Subcutaneous abdominal adipose tissue (tissue), 5 donors: ENCODE results near the gene SLX9.
A peak's percentile ranks its signal among the peaks of the same experiment; 100 is the strongest.

Experiments used
- H3K27ac ChIP-seq: one replicate; pipeline ENCODE4 v1.7.0; 2013; ENCODE audit warnings: low read depth, mild to moderate bottlenecking, inconsistent platforms, low read length, moderate library complexity
- H3K27me3 ChIP-seq, 5 donors: one replicate each; pipeline ENCODE4 v1.7.0; 2013; ENCODE audit warnings: low read length in 5 of 5, inconsistent platforms in 1 of 5; ENCODE audit not compliant: control insufficient read depth in 5 of 5, insufficient read depth in 4 of 5
- H3K36me3 ChIP-seq, 5 donors: one replicate each; pipeline ENCODE4 v1.7.0; 2013; ENCODE audit warnings: low read length in 5 of 5; ENCODE audit not compliant: control insufficient read depth in 5 of 5, insufficient read depth in 5 of 5
- H3K4me1 ChIP-seq, 5 donors: one replicate each; pipeline ENCODE4 v1.7.0; 2013; ENCODE audit warnings: low read length in 5 of 5, mild to moderate bottlenecking in 3 of 5, moderate library complexity in 1 of 5; ENCODE audit not compliant: control insufficient read depth in 5 of 5, insufficient read depth in 5 of 5
- H3K4me3 ChIP-seq, 5 donors: one replicate each; pipeline ENCODE4 v1.7.0; 2013; ENCODE audit warnings: low read length in 5 of 5, low read depth in 1 of 5
- H3K9ac ChIP-seq, 5 donors: one replicate each; pipeline ENCODE4 v1.7.0; 2013; ENCODE audit warnings: low read length in 5 of 5, mild to moderate bottlenecking in 4 of 5, moderate library complexity in 3 of 5
- H3K9me3 ChIP-seq, 5 donors: one replicate each; pipeline ENCODE4 v1.7.0; 2013; ENCODE audit warnings: low read length in 5 of 5; ENCODE audit not compliant: control insufficient read depth in 5 of 5
- donor health status: healthy.
- donor health status: healthy.
- donor health status: healthy.
- donor health status: healthy.
- donor health status: healthy.

SLX9 gene

GRCh38 chr21:44990921-44991320, 51.1 kb downstream of the SLX9 start:
- no peak overlapping the region for H3K27ac ChIP-seq
- H3K36me3 ChIP-seq: no peaks in the 10 kb centered on the region
- H3K4me1 ChIP-seq: peaks cover 4 to 23% (median 16%) of the 10 kb centered on the region in 5 donors
- no peak overlapping the region for H3K9ac ChIP-seq
- no peak overlapping the region for H3K4me3 ChIP-seq
- no peaks in the 10 kb centered on the region for H3K9me3 ChIP-seq
- peaks cover 0 to 2% (median 0%) of the 10 kb centered on the region in 5 donors for H3K27me3 ChIP-seq

DNA sequence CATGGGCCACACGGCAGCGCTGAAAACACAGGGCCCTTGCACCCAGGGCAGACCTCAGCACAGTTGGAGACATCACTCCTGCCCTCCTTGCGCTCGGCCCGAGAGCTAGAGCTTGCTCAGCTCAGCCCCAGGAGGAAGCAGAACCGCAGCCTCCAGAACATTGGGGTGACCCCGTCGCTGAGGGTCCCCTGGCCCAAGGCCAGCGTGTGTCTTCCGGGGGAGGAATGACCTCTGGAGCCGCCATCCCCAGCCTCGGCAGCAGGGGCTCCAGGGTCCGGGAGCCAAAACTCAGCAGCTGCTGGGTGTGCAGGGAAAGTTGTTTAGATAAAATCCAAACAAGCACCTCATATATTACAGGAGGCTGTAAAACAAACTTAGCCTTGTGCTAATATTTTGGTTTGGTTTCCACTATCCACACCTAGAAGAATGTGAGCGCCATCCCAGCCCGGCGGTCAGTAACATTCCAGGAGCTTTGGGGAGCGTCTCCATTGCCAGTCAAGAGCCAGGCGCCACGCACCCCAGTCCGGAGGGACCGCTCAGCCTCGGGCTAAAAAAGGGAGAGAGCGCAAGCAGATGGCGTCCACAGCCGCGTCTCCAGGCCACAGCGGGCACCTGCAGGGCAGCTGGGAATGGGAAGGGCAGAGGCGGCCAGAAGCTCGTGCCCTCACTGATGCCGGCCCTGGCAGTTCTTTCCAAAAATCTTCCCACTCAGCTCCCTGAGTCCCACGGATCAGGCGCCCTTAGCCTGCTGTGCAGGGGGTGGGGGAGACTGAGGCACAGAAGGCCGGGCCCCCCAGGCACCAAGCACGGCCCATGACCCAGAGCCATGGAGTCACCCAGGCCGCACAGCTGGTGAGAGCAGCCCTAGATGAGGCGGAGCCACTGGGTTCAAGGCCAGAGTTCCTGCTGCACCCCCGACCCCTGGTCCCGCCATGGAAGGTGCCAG, 52.0 kb downstream of the SLX9 start:
- H3K27me3 ChIP-seq: peaks cover 0 to 2% (median 0%) of the 10 kb centered on the region in 5 donors
- no peaks in the 10 kb centered on the region for H3K9me3 ChIP-seq
- H3K36me3 ChIP-seq: no peaks in the 10 kb centered on the region
- no peak overlapping the region for H3K9ac ChIP-seq
- peaks cover 4 to 23% (median 16%) of the 10 kb centered on the region in 5 donors for H3K4me1 ChIP-seq
- H3K4me3 ChIP-seq: no peak overlapping the region
- no peak overlapping the region for H3K27ac ChIP-seq

- Histone ChIP-seq H3K36me3 (no peaks in the 10 kb centered on the region), H3K4me3 (no peak overlapping the region), H3K9me3 (no peaks in the 10 kb centered on the region), H3K27me3 (peaks cover 0 to 2% (median 0%) of the 10 kb centered on the region in 5 donors), H3K9ac (no peak overlapping the region), H3K27ac (no peak overlapping the region), H3K4me1 (peaks cover 4 to 23% (median 16%) of the 10 kb centered on the region in 5 donors)
These were observed 52.8 kb downstream of the SLX9 start for GRCh38 chr21:44992608-44993031.

- no peaks in the 10 kb centered on the region for H3K36me3 ChIP-seq
- peak overlapping the region in 1 of 5 donors; percentile 17 for H3K9ac ChIP-seq
- no peak overlapping the region for H3K27ac ChIP-seq
- no peak overlapping the region for H3K4me3 ChIP-seq
- H3K27me3 ChIP-seq: peaks cover 0 to 2% (median 0%) of the 10 kb centered on the region in 5 donors
- no peaks in the 10 kb centered on the region for H3K9me3 ChIP-seq
- H3K4me1 ChIP-seq: peaks cover 4 to 23% (median 16%) of the 10 kb centered on the region in 5 donors
These were observed 53.7 kb downstream of the SLX9 start for GRCh38 chr21:44993321-44994046.

DNA sequence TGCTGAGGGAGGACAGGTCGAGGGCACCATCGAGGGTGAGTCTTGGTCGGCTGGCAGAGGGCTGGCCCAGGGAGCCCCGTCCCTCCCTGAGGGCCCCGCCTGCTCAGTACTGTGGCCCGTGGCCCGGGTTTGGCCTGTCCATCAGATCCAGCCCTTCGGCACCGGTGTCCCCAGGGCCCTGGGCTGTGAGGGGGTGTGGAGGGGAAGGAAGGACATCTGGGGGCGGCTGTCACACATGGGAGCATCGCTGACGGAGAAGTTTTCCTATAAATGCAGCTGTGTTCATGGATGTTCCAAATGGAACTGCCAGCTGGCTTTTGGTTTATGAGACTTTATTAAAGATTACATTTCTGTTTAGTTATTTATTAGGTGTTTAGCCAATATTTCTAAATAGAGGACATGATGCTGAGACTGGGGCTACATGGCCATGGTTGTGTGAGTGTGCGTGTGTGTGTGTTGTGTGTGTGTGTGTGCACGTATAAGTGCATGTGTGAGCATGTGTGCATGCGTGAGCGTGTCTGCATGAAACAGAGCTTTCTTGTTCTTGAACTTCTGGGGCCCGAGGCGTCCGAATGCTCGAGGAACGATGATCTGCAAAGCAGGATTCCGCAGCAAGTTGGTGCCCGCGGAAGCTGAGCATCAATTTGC, 54.3 kb downstream of the SLX9 start:
- Histone ChIP-seq H3K36me3 (no peaks in the 10 kb centered on the region), H3K4me3 (no peak overlapping the region), H3K9ac (no peak overlapping the region), H3K9me3 (no peaks in the 10 kb centered on the region), H3K4me1 (peaks cover 4 to 23% (median 16%) of the 10 kb centered on the region in 5 donors), H3K27ac (no peak overlapping the region), H3K27me3 (peaks cover 0 to 2% (median 0%) of the 10 kb centered on the region in 5 donors)

- no peak overlapping the region for H3K27ac ChIP-seq
- H3K4me1 ChIP-seq: peaks cover 4 to 23% (median 16%) of the 10 kb centered on the region in 5 donors
- no peak overlapping the region for H3K9ac ChIP-seq
- no peak overlapping the region for H3K4me3 ChIP-seq
- H3K9me3 ChIP-seq: no peaks in the 10 kb centered on the region
- peaks cover 0 to 3% (median 0%) of the 10 kb centered on the region in 5 donors for H3K27me3 ChIP-seq
- no peaks in the 10 kb centered on the region for H3K36me3 ChIP-seq
These were observed 55.0 kb downstream of the SLX9 start for GRCh38 chr21:44994695-44995342.

- no peak overlapping the region for H3K4me3 ChIP-seq
- H3K27me3 ChIP-seq: peaks cover 0 to 3% (median 0%) of the 10 kb centered on the region in 5 donors
- no peaks in the 10 kb centered on the region for H3K9me3 ChIP-seq
- H3K36me3 ChIP-seq: no peaks in the 10 kb centered on the region
- no peak overlapping the region for H3K9ac ChIP-seq
- H3K4me1 ChIP-seq: peaks cover 4 to 25% (median 22%) of the 10 kb centered on the region in 5 donors
- H3K27ac ChIP-seq: no peak overlapping the region
These were observed 55.6 kb downstream of the SLX9 start for GRCh38 chr21:44995343-44995941.

DNA sequence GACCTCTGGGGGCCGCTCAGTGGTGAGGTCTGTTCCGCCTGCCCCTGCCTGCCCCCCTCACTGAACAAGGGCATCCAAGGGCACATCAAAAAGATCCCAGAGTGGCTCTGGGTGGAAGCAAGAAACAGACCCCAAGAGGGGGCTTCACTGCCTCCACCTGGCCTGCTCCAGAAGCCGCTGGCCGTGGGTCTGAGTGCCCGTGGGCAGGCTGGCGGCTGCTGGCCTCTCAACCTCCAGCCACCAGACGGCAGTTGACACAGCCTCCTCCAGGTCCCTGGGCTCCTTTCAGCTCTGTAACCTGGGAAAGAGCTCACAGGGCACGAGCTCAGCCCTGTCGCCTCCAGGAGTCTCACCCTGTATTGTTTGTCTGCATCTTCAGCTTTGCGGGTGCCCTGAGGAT, 56.3 kb downstream of the SLX9 start:
- peaks cover 0 to 3% (median 0%) of the 10 kb centered on the region in 5 donors for H3K27me3 ChIP-seq
- no peak overlapping the region for H3K9ac ChIP-seq
- H3K27ac ChIP-seq: no peak overlapping the region
- H3K4me1 ChIP-seq: peaks cover 4 to 32% (median 28%) of the 10 kb centered on the region in 5 donors
- no peaks in the 10 kb centered on the region for H3K36me3 ChIP-seq
- H3K9me3 ChIP-seq: no peaks in the 10 kb centered on the region
- H3K4me3 ChIP-seq: no peak overlapping the region

GRCh38 chr21:44996501-44996921, 56.7 kb downstream of the SLX9 start:
- Histone ChIP-seq H3K4me1 (peaks cover 4 to 36% (median 31%) of the 10 kb centered on the region in 5 donors), H3K36me3 (no peaks in the 10 kb centered on the region), H3K27ac (no peak overlapping the region), H3K9ac (no peak overlapping the region), H3K9me3 (no peaks in the 10 kb centered on the region), H3K4me3 (no peak overlapping the region), H3K27me3 (peaks cover 0 to 3% (median 0%) of the 10 kb centered on the region in 5 donors)
